ENCODE results near the gene PTK7. TPM values are rescaled to one million over a fixed set of nuclear protein-coding genes. Genes with fewer than 3 reads are reported as not detected.
A peak's percentile ranks its signal among the peaks of the same experiment; 100 is the strongest.

PTK7 gene
- total RNA-seq, 6 donors from 2014 or later: 68.6 to 180 (median 89.4) TPM

- DNase-seq: no peak
- H3K4me1 ChIP-seq: peaks cover 14 to 47% (median 38%) of the 10 kb centered on the region in 4 donors
- no peak overlapping the region for H3K4me3 ChIP-seq
- H3K9me3 ChIP-seq: no peaks in the 10 kb centered on the region
- no peaks in the 10 kb centered on the region for H3K36me3 ChIP-seq
- H3K27me3 ChIP-seq: no peaks in the 10 kb centered on the region
- TF ChIP-seq EP300 (IDR thresholded peaks at IDR 0.05): no peak
- TF ChIP-seq CTCF (IDR thresholded peaks at IDR 0.05): no peak
- no peak for TF ChIP-seq POLR2AphosphoS5 (IDR thresholded peaks at IDR 0.05)
- TF ChIP-seq POLR2A (IDR thresholded peaks at IDR 0.05): no peak
- H3K27ac ChIP-seq: peak overlapping the region; percentile 46 to 86 (median 70)
- no peak for ATAC-seq (ENCODE audit: low FRiP score in 2 of 2)
- WGBS, 2 donors: 59 to 74% methylated on average over 4 of the region's 4 CpGs
Observed at GRCh38 chr6:43097502-43097901, 21.4 kb downstream of the PTK7 start.

GRCh38 chr6:43101497-43101896 is 25.4 kb downstream of the PTK7 start:
- Histone ChIP-seq H3K4me3 (no peak overlapping the region), H3K36me3 (no peaks in the 10 kb centered on the region), H3K27me3 (no peaks in the 10 kb centered on the region), H3K4me1 (peaks cover 2 to 17% (median 8%) of the 10 kb centered on the region in 4 donors), H3K9me3 (no peaks in the 10 kb centered on the region), H3K27ac (peak overlapping the region in 1 of 4 donors; percentile 21)
- ATAC-seq (ENCODE audit: low FRiP score in 2 of 2): no peak
- DNase-seq: no peak
- WGBS, 2 donors: 61 to 74% methylated on average over 4 of the region's 4 CpGs
- no peak for TF ChIP-seq POLR2AphosphoS5 (IDR thresholded peaks at IDR 0.05)
- no peak for TF ChIP-seq POLR2A (IDR thresholded peaks at IDR 0.05)
- no peak for TF ChIP-seq CTCF (IDR thresholded peaks at IDR 0.05)
- no peak for TF ChIP-seq EP300 (IDR thresholded peaks at IDR 0.05)

- Histone ChIP-seq H3K9me3 (no peaks in the 10 kb centered on the region), H3K4me3 (no peak overlapping the region), H3K4me1 (no peaks in the 10 kb centered on the region), H3K27ac (no peak overlapping the region), H3K36me3 (no peaks in the 10 kb centered on the region), H3K27me3 (no peaks in the 10 kb centered on the region)
- no peak for TF ChIP-seq EP300 (IDR thresholded peaks at IDR 0.05)
- no peak for TF ChIP-seq POLR2AphosphoS5 (IDR thresholded peaks at IDR 0.05)
- TF ChIP-seq CTCF (IDR thresholded peaks at IDR 0.05): no peak
- TF ChIP-seq POLR2A (IDR thresholded peaks at IDR 0.05): no peak
- no peak for DNase-seq
- WGBS, 2 donors: 52 to 78% methylated on average over 2 of the region's 2 CpGs
- no peak for ATAC-seq (ENCODE audit: low FRiP score in 2 of 2)
Observed at GRCh38 chr6:43103253-43103876, 27.3 kb downstream of the PTK7 start.

- H3K4me3 ChIP-seq: no peak overlapping the region
- H3K27me3 ChIP-seq: no peaks in the 10 kb centered on the region
- ATAC-seq (ENCODE audit: low FRiP score in 2 of 2) (no peak), DNase-seq (no peak)
- H3K36me3 ChIP-seq: no peaks in the 10 kb centered on the region
- no peak for TF ChIP-seq POLR2AphosphoS5 (IDR thresholded peaks at IDR 0.05)
- no peak for TF ChIP-seq CTCF (IDR thresholded peaks at IDR 0.05)
- TF ChIP-seq EP300 (IDR thresholded peaks at IDR 0.05): no peak
- TF ChIP-seq POLR2A (IDR thresholded peaks at IDR 0.05): no peak
- no peaks in the 10 kb centered on the region for H3K9me3 ChIP-seq
- no peaks in the 10 kb centered on the region for H3K4me1 ChIP-seq
- H3K27ac ChIP-seq: no peak overlapping the region
- 88 to 92% methylated on average over 9 of the region's 9 CpGs for WGBS, 2 donors
Observed at GRCh38 chr6:43105538-43106222, 29.6 kb downstream of the PTK7 start.
